Omental fat pad (tissue), 4 donors: Measurements from ENCODE around the gene GTF2H4. TPM values are rescaled to one million over a fixed set of nuclear protein-coding genes. Genes with fewer than 3 reads are reported as not detected.

ENCODE experiments used
- ATAC-seq: fragments of 150-250 bp; one replicate; pipeline ENCODE4 v1.9.1; 2016; ENCODE audit warnings: mild to moderate bottlenecking, moderate library complexity; ENCODE audit not compliant: low FRiP score
- DNase-seq: peaks from one replicate; pipeline ENCODE4 v3.0.0-alpha.2; 2019; ENCODE audit warnings: low spot score
- CTCF ChIP-seq, 3 donors: fragments of 450-650 bp; IDR thresholded peaks; one replicate each; pipeline ENCODE4 v1.5.1; 2016 to 2017; ENCODE audit warnings: antibody characterized with exemption in 3 of 3, mild to moderate bottlenecking in 3 of 3, moderate library complexity in 2 of 3
- total RNA-seq, 4 donors: library from RNA; depleted of rRNA; stranded (reverse); fragments of >200 nt; gene quantifications; one replicate each; pipeline ENCODE4 v1.1.0, GENCODE V29; 2016

The GTF2H4 gene
- total RNA-seq, 4 donors from 2014 or later, result 10.3 to 22.2 (median 14.7) TPM

- TF ChIP-seq CTCF (IDR thresholded peaks at IDR 0.05), result no peak
- no peak for DNase-seq
- ATAC-seq, result no peak
Measured at GRCh38 chr6:30891816-30892538, 16.0 kb upstream of the GTF2H4 start.

- DNase-seq (no peak), ATAC-seq (no peak)
- no peak for TF ChIP-seq CTCF (IDR thresholded peaks at IDR 0.05)
Measured at GRCh38 chr6:30893001-30893591, 14.9 kb upstream of the GTF2H4 start.

- ATAC-seq (no peak), DNase-seq (no peak)
- no peak for TF ChIP-seq CTCF (IDR thresholded peaks at IDR 0.05)
Measured at GRCh38 chr6:30893666-30894065, 14.3 kb upstream of the GTF2H4 start.

GRCh38 chr6:30894381-30894780, 13.6 kb upstream of the GTF2H4 start:
- TF ChIP-seq CTCF (IDR thresholded peaks at IDR 0.05), result no peak
- DNase-seq, result no peak
- ATAC-seq, result no peak

DNA sequence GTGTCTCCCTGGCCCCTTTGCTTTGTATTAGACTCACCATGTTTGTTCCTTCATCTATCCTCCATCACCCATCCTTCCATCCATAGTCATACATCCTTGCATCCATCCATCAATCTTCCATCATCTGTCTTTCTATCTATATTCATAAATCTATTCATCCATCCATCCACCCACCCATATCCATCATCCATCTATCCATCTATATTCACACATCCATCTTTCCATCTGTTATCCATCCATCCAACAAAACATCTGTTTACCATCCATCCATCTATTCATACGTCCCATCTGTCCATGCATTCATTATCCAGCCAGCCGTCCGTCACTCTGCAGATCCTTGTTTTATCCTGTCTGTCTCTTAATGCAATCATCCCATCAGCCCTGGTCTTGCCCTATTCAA, 13.1 kb upstream of the GTF2H4 start:
- ATAC-seq, result no peak
- no peak for DNase-seq
- no peak for TF ChIP-seq CTCF (IDR thresholded peaks at IDR 0.05)

DNA sequence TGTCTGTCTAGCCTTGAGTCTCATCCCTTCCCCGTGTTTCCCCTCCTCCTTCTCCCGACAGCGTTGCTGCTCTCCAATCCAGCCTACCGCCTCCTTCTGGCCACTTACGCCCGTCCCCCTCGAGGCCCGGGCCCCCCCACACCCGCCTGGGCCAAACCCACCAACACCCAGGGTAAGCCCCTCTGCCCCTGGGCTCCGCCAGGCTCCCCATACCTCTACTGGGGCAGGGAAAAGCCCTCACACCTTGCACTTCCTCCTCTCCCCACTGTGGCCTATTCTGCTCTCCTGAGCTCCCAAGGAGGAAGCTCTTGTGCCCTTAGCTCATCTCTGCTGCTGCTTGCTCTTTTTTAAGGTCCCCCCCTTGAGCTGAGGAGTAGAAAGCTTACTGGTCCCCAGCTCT, 12.7 kb upstream of the GTF2H4 start:
- ATAC-seq (no peak), DNase-seq (no peak)
- no peak for TF ChIP-seq CTCF (IDR thresholded peaks at IDR 0.05)

DNA sequence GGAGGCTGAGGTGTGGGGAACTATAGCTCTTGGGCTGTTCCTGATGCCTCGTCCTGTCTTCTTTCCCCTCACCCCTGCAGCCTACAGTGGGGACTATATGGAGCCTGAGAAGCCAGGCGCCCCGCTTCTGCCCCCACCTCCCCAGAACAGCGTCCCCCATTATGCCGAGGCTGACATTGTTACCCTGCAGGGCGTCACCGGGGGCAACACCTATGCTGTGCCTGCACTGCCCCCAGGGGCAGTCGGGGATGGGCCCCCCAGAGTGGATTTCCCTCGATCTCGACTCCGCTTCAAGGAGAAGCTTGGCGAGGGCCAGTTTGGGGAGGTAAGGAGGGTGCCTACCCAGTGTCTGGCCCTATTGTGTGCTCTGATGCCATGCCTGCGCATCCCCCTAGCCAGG, 11.5 kb upstream of the GTF2H4 start:
- DNase-seq (no peak), ATAC-seq (no peak)
- TF ChIP-seq CTCF (IDR thresholded peaks at IDR 0.05), result no peak
